ENCODE data around the gene SPTLC1.
"Not testable (repeated sequence)": the region's sequence is repeated elsewhere in the genome, so short reads cannot be mapped to it uniquely, and the experiment has no call there.

The SPTLC1 gene

GRCh38 chr9:92158097-92158601 is 42.9 kb upstream of the SPTLC1 start:
- H3K27me3 Mint-ChIP-seq (ENCODE audit: low read depth), result peaks cover 12% of the 10 kb centered on the region

GRCh38 chr9:92155736-92156135 is 40.5 kb upstream of the SPTLC1 start:
- not testable (repeated sequence) for H3K27me3 Mint-ChIP-seq (ENCODE audit: low read depth); H3K36me3 Mint-ChIP-seq (ENCODE audit: low read depth); H3K27ac Mint-ChIP-seq; H3K4me3 Mint-ChIP-seq; H3K9me3 Mint-ChIP-seq
- H3K4me1 Mint-ChIP-seq, result peaks cover 21% of the 10 kb centered on the region

More at GRCh38 chr9:92158097-92158601, 42.9 kb upstream of the SPTLC1 start:
- Mint-ChIP-seq H3K4me1 (peaks cover 13% of the 10 kb centered on the region), H3K9me3 (peaks cover 8% of the 10 kb centered on the region), H3K4me3 (no peak overlapping the region), H3K27ac (no peak overlapping the region), H3K36me3 (ENCODE audit: low read depth) (no peaks in the 10 kb centered on the region)
- TF ChIP-seq CTCF (IDR thresholded peaks at IDR 0.05; ENCODE audit: unreplicated experiment in 3 of 3), result no peak

- peaks cover 8% of the 10 kb centered on the region for H3K9me3 Mint-ChIP-seq
- no peak overlapping the region for H3K4me3 Mint-ChIP-seq
- H3K36me3 Mint-ChIP-seq (ENCODE audit: low read depth), result no peaks in the 10 kb centered on the region
- H3K27ac Mint-ChIP-seq, result no peak overlapping the region
- peaks cover 24% of the 10 kb centered on the region for H3K4me1 Mint-ChIP-seq
- TF ChIP-seq CTCF (IDR thresholded peaks at IDR 0.05; ENCODE audit: unreplicated experiment in 3 of 3), result no peak
- peaks cover 8% of the 10 kb centered on the region for H3K27me3 Mint-ChIP-seq (ENCODE audit: low read depth)
Observed at GRCh38 chr9:92155221-92155620, 40.0 kb upstream of the SPTLC1 start.

- not testable (repeated sequence) for H3K27ac Mint-ChIP-seq; H3K4me3 Mint-ChIP-seq; H3K36me3 Mint-ChIP-seq (ENCODE audit: low read depth); H3K9me3 Mint-ChIP-seq; H3K27me3 Mint-ChIP-seq (ENCODE audit: low read depth)
- peaks cover 32% of the 10 kb centered on the region for H3K4me1 Mint-ChIP-seq
Observed at GRCh38 chr9:92153466-92154415, 38.5 kb upstream of the SPTLC1 start.

GRCh38 chr9:92151691-92152393 is 36.6 kb upstream of the SPTLC1 start:
- Mint-ChIP-seq H3K36me3 (ENCODE audit: low read depth) (no peaks in the 10 kb centered on the region), H3K9me3 (no peaks in the 10 kb centered on the region), H3K4me1 (peaks cover 47% of the 10 kb centered on the region), H3K4me3 (no peak overlapping the region), H3K27ac (peak overlapping the region in 1 of 3 experiments; percentile 47), H3K27me3 (ENCODE audit: low read depth) (no peaks in the 10 kb centered on the region)
- no peak for TF ChIP-seq CTCF (IDR thresholded peaks at IDR 0.05; ENCODE audit: unreplicated experiment in 3 of 3)

- not testable (repeated sequence) for H3K36me3 Mint-ChIP-seq (ENCODE audit: low read depth); H3K27me3 Mint-ChIP-seq (ENCODE audit: low read depth); H3K9me3 Mint-ChIP-seq
- peak overlapping the region in 1 of 3 experiments; percentile 67 for H3K4me3 Mint-ChIP-seq
- peak overlapping the region in 2 of 3 experiments; percentile 67 to 80 for H3K27ac Mint-ChIP-seq
- peaks cover 57% of the 10 kb centered on the region for H3K4me1 Mint-ChIP-seq
Observed at GRCh38 chr9:92150501-92151470, 35.6 kb upstream of the SPTLC1 start.

Measured in nephron (organoid).